Measurements from ENCODE around the gene ALLC. TPM values are rescaled to one million over a fixed set of nuclear protein-coding genes. Genes with fewer than 3 reads are reported as not detected.
"Not testable (repeated sequence)": the region's sequence is repeated elsewhere in the genome, so short reads cannot be mapped to it uniquely, and the experiment has no call there.

The ALLC gene
- total RNA-seq, 1 donor from 2014 or later = not detected

GRCh38 chr2:3611589-3611988 is 46.4 kb upstream of the ALLC start:
- Mint-ChIP-seq H3K4me1 (ENCODE audit: low read depth) (no peaks in the 10 kb centered on the region), H3K9me3 (ENCODE audit: low read depth) (peaks cover 3% of the 10 kb centered on the region), H3K27ac (ENCODE audit: unreplicated experiment) (no peak overlapping the region), H3K36me3 (ENCODE audit: low read depth) (no peaks in the 10 kb centered on the region), H3K4me3 (ENCODE audit: unreplicated experiment) (no peak overlapping the region), H3K27me3 (ENCODE audit: low read depth) (peaks cover 12% of the 10 kb centered on the region)
- TF ChIP-seq CTCF (IDR thresholded peaks at IDR 0.05) = no peak
- DNase-seq (ENCODE audit: low spot score) = peak; percentile 53

GRCh38 chr2:3612639-3613523 is 45.1 kb upstream of the ALLC start:
- H3K27me3 Mint-ChIP-seq (ENCODE audit: low read depth) = peaks cover 10% of the 10 kb centered on the region
- H3K4me1 Mint-ChIP-seq (ENCODE audit: low read depth) = no peaks in the 10 kb centered on the region
- H3K36me3 Mint-ChIP-seq (ENCODE audit: low read depth) = peaks cover 3% of the 10 kb centered on the region
- peak; percentile 79 for DNase-seq (ENCODE audit: low spot score)
- peaks cover 6% of the 10 kb centered on the region for H3K9me3 Mint-ChIP-seq (ENCODE audit: low read depth)
- no peak for TF ChIP-seq CTCF (IDR thresholded peaks at IDR 0.05)
- H3K27ac Mint-ChIP-seq (ENCODE audit: unreplicated experiment) = no peak overlapping the region
- no peak overlapping the region for H3K4me3 Mint-ChIP-seq (ENCODE audit: unreplicated experiment)

GRCh38 chr2:3613524-3613905 is 44.5 kb upstream of the ALLC start:
- peaks cover 9% of the 10 kb centered on the region for H3K27me3 Mint-ChIP-seq (ENCODE audit: low read depth)
- no peak overlapping the region for H3K4me3 Mint-ChIP-seq (ENCODE audit: unreplicated experiment)
- no peak for TF ChIP-seq CTCF (IDR thresholded peaks at IDR 0.05)
- H3K27ac Mint-ChIP-seq (ENCODE audit: unreplicated experiment) = no peak overlapping the region
- H3K4me1 Mint-ChIP-seq (ENCODE audit: low read depth) = no peaks in the 10 kb centered on the region
- DNase-seq (ENCODE audit: low spot score) = no peak
- peaks cover 6% of the 10 kb centered on the region for H3K9me3 Mint-ChIP-seq (ENCODE audit: low read depth)
- H3K36me3 Mint-ChIP-seq (ENCODE audit: low read depth) = peaks cover 3% of the 10 kb centered on the region

- not testable (repeated sequence) for H3K27ac Mint-ChIP-seq (ENCODE audit: unreplicated experiment); DNase-seq (ENCODE audit: low spot score); H3K27me3 Mint-ChIP-seq (ENCODE audit: low read depth); H3K9me3 Mint-ChIP-seq (ENCODE audit: low read depth); H3K4me1 Mint-ChIP-seq (ENCODE audit: low read depth); H3K36me3 Mint-ChIP-seq (ENCODE audit: low read depth); H3K4me3 Mint-ChIP-seq (ENCODE audit: unreplicated experiment)
These were observed 43.3 kb upstream of the ALLC start for GRCh38 chr2:3614743-3615142.

- not testable (repeated sequence) for H3K36me3 Mint-ChIP-seq (ENCODE audit: low read depth); H3K27ac Mint-ChIP-seq (ENCODE audit: unreplicated experiment); H3K4me3 Mint-ChIP-seq (ENCODE audit: unreplicated experiment); H3K9me3 Mint-ChIP-seq (ENCODE audit: low read depth); H3K4me1 Mint-ChIP-seq (ENCODE audit: low read depth); H3K27me3 Mint-ChIP-seq (ENCODE audit: low read depth)
- peak; percentile 46 for DNase-seq (ENCODE audit: low spot score)
These were observed 42.3 kb upstream of the ALLC start for GRCh38 chr2:3615541-3616200.

GRCh38 chr2:3616435-3617197 is 41.4 kb upstream of the ALLC start:
- not testable (repeated sequence) for H3K4me1 Mint-ChIP-seq (ENCODE audit: low read depth); H3K36me3 Mint-ChIP-seq (ENCODE audit: low read depth); H3K27ac Mint-ChIP-seq (ENCODE audit: unreplicated experiment); H3K27me3 Mint-ChIP-seq (ENCODE audit: low read depth); DNase-seq (ENCODE audit: low spot score); H3K4me3 Mint-ChIP-seq (ENCODE audit: unreplicated experiment); H3K9me3 Mint-ChIP-seq (ENCODE audit: low read depth)
